RWPE2 (cell line): ENCODE results near the gene UHRF2.
A peak's percentile ranks its signal among the peaks of the same experiment; 100 is the strongest.

Source experiments
- ATAC-seq: fragments of 200-7000 bp; cut with Tn5 transposase; 3 replicates; pipeline ENCODE4 v1.9.1; 2021; ENCODE audit warnings: low read depth
- DNase-seq: peaks from one replicate; pipeline ENCODE4 v3.0.0-alpha.2; 2020; ENCODE audit warnings: low spot score
- H3K27ac ChIP-seq: fragments of 450-650 bp; 2 replicates; pipeline ENCODE4 v1.5.1; 2017; ENCODE audit warnings: mild to moderate bottlenecking; ENCODE audit not compliant: poor library complexity, severe bottlenecking
- H3K27me3 ChIP-seq: fragments of 250-450 bp; sonication (Bioruptor Pico); 2 replicates; pipeline ENCODE4 v1.5.1; 2021; ENCODE audit warnings: mild to moderate bottlenecking, moderate library complexity; ENCODE audit not compliant: insufficient read depth, poor library complexity, severe bottlenecking
- H3K36me3 ChIP-seq: fragments of 250-450 bp; sonication (Bioruptor Pico); 2 replicates; pipeline ENCODE4 v1.5.1; 2020; ENCODE audit warnings: low read depth, mild to moderate bottlenecking, moderate library complexity
- H3K4me1 ChIP-seq: fragments of 250-450 bp; sonication (Bioruptor Pico); 2 replicates; pipeline ENCODE4 v1.5.1; 2021; ENCODE audit warnings: mild to moderate bottlenecking, moderate library complexity; ENCODE audit not compliant: insufficient read depth, poor library complexity, severe bottlenecking
- H3K4me3 ChIP-seq: fragments of 250-450 bp; sonication (Bioruptor Pico); 2 replicates; pipeline ENCODE4 v1.5.1; 2021; ENCODE audit warnings: mild to moderate bottlenecking, moderate library complexity; ENCODE audit not compliant: severe bottlenecking
- H3K9me3 ChIP-seq: fragments of 250-450 bp; sonication (Bioruptor Pico); 2 replicates; pipeline ENCODE4 v1.5.1; 2021; ENCODE audit warnings: mild to moderate bottlenecking, moderate library complexity; ENCODE audit not compliant: severe bottlenecking
- TF ChIP-seq, protein P1 (sequence below): fragments of 450-650 bp; IDR thresholded peaks from one replicate; pipeline ENCODE4 v1.5.1; 2017; ENCODE audit warnings: mild to moderate bottlenecking, moderate library complexity; ENCODE audit not compliant: poor library complexity, severe bottlenecking

UHRF2 gene

DNA sequence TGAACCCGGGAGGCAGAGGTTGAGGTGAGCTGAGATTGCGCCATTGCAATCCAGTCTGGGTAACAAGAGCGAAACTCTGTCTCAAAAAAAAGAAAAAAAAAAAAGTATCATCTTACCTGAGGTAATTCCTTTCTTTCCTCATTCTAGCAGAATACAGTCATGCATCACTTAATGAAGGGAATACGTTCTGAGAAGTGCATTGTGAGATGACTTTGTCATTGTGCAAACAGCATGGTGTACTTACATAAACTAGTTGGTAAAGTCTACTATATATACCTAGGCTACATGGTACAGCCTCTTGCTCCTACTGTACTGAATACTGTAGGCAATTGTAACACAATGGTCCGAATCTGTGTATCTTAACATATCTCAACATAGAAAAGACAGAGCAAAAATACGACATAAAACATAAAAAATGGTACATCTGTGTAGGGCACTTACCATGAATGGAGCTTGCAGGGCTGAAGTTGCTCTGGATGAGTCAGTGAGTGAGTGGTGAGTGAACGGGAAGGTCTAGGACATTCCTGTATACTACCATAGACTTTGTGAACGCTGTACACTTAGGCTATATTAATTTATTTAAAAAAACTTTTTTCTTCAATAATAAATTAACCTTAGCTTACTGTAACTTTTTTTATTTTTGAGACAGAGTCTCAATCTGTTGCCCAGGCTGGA, 132.2 kb downstream of the UHRF2 start:
- no peaks in the 10 kb centered on the region for H3K27me3 ChIP-seq
- TF ChIP-seq, protein P1, sequence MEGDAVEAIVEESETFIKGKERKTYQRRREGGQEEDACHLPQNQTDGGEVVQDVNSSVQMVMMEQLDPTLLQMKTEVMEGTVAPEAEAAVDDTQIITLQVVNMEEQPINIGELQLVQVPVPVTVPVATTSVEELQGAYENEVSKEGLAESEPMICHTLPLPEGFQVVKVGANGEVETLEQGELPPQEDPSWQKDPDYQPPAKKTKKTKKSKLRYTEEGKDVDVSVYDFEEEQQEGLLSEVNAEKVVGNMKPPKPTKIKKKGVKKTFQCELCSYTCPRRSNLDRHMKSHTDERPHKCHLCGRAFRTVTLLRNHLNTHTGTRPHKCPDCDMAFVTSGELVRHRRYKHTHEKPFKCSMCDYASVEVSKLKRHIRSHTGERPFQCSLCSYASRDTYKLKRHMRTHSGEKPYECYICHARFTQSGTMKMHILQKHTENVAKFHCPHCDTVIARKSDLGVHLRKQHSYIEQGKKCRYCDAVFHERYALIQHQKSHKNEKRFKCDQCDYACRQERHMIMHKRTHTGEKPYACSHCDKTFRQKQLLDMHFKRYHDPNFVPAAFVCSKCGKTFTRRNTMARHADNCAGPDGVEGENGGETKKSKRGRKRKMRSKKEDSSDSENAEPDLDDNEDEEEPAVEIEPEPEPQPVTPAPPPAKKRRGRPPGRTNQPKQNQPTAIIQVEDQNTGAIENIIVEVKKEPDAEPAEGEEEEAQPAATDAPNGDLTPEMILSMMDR, result no peak
- H3K4me1 ChIP-seq, result peaks cover 13% of the 10 kb centered on the region
- ATAC-seq (peak; percentile 96), DNase-seq (no peak)
- no peaks in the 10 kb centered on the region for H3K9me3 ChIP-seq
- peak overlapping the region; percentile 74 for H3K27ac ChIP-seq
- H3K4me3 ChIP-seq, result no peak overlapping the region
- H3K36me3 ChIP-seq, result no peaks in the 10 kb centered on the region

DNA sequence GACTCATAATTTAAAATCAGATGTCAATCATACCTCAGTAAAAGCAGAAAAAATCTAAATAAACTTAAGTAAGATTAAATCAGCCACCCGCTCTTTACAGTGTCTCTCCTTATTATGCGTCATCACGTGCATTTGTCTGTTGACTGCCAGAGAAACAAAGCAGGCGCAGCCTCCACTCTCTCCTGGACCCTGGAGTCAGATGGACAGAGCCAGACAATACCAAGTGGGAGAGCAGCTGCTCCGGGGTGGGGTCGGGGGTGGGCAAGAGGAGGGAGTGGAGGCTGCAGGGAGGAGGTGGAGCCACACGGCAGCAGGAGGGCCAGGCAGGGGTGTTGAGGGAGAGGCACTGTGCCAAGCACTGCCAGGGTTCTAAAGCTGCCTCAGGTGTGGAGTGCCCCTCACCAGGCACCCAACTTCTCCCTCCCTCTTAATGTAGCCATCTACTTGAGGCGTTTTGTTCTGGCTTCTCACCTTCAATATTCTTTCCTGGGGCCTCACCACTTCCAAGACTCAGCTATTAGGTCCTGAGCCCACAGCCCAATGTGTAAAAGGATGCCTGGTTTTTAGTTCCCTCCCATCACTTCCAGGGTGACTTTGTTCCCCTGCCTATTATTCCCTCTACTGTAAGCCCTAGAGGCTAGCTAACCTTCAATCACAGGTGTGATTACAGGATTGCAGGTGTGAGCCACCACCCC, 136.3 kb downstream of the UHRF2 start:
- Histone ChIP-seq H3K27me3 (no peaks in the 10 kb centered on the region), H3K36me3 (no peaks in the 10 kb centered on the region), H3K4me1 (peaks cover 19% of the 10 kb centered on the region), H3K4me3 (no peak overlapping the region), H3K27ac (no peak overlapping the region), H3K9me3 (no peaks in the 10 kb centered on the region)
- no peak for ATAC-seq
- no peak for DNase-seq
- TF ChIP-seq, protein P1, result no peak

DNA sequence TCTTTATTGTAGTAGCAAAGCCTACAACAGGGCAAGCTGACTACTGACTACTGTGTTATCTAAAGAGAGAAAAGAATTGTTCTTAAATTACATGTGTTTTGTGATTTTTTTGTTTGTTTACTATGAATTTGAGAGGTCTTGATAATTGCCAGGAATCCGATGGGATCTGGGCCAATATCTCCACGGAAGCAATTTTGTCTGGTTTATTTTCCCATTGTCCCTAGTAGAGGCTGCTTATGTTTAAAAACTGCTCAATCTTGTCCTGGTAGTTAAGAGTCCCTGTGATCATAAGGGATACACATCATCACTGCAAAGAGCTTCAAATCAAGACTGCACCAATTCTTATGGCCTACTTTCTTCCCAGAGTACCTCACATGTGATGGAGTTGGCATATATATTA, 138.1 kb downstream of the UHRF2 start:
- no peak for ATAC-seq
- peaks cover 6% of the 10 kb centered on the region for H3K4me1 ChIP-seq
- TF ChIP-seq, protein P1, result no peak
- H3K4me3 ChIP-seq, result no peak overlapping the region
- H3K27me3 ChIP-seq, result no peaks in the 10 kb centered on the region
- H3K27ac ChIP-seq, result peak overlapping the region; percentile 56
- DNase-seq, result no peak
- H3K9me3 ChIP-seq, result no peaks in the 10 kb centered on the region
- H3K36me3 ChIP-seq, result no peaks in the 10 kb centered on the region

DNA sequence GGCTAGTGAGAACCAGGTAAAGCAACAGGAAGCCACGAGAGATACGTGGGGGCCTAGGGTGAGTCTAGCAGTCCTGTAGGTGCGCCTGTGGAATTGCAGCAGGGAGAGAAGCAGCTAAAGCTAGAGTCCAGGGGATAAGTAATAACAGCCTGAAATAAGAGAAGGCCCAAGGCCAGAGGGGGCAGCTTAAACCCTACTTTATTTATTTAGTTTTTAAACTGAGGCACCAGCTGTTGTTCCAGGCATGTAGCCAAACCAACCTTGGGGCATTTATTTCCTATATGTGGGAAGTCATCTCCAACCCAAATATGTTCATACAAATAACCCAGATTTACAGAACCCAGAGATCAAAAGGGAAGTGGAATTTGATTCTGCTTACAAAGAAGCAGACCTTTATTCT, 139.0 kb downstream of the UHRF2 start:
- TF ChIP-seq, protein P1, result no peak

More for the DNA sequence above, 139.0 kb downstream of the UHRF2 start:
- no peak overlapping the region for H3K4me3 ChIP-seq
- H3K27ac ChIP-seq, result peak overlapping the region; percentile 56
- no peaks in the 10 kb centered on the region for H3K27me3 ChIP-seq
- no peaks in the 10 kb centered on the region for H3K9me3 ChIP-seq
- ATAC-seq, result peak; percentile 54; the same call in 2 of the 3 replicates
- no peaks in the 10 kb centered on the region for H3K36me3 ChIP-seq
- H3K4me1 ChIP-seq, result peaks cover 6% of the 10 kb centered on the region
- no peak for DNase-seq
